ENCODE data around the gene SERPINA3.

GRCh38 chr14:94619297-94619696 lies 7.1 kb downstream of the SERPINA3 start:
- TF ChIP-seq CTCF (conservative IDR thresholded peaks at IDR 0.05) (no peak), EZH2 (IDR thresholded peaks at IDR 0.05; ENCODE audit: low read depth) (no peak)
